Stimulated activated CD8-positive, alpha-beta memory T cell treated with anti-CD3 and anti-CD28 coated beads, Interleukin-7, amount 100 ng/mL, for 4 hours (primary cell): ENCODE measurements around the gene DNAJC1.
"Not testable (repeated sequence)": the region's sequence is repeated elsewhere in the genome, so short reads cannot be mapped to it uniquely, and the experiment has no call there.

Source experiments
- DNase-seq, 2 donors: peaks; one replicate each; pipeline ENCODE4 v3.0.0-alpha.2; 2020; ENCODE audit warnings: low read depth in 2 of 2

DNAJC1 gene

GRCh38 chr10:21726601-21727225 lies 276.8 kb downstream of the DNAJC1 start:
- no peak for DNase-seq

- peak in 1 of 2 donors; percentile 8 for DNase-seq
Measured at GRCh38 chr10:21724687-21725367, 278.7 kb downstream of the DNAJC1 start.

GRCh38 chr10:21724020-21724589 lies 279.4 kb downstream of the DNAJC1 start:
- no peak for DNase-seq

GRCh38 chr10:21722209-21722608 lies 281.3 kb downstream of the DNAJC1 start:
- no peak for DNase-seq

- DNase-seq: no peak
Measured at GRCh38 chr10:21721000-21721665, 282.4 kb downstream of the DNAJC1 start.

GRCh38 chr10:21720090-21720489 lies 283.4 kb downstream of the DNAJC1 start:
- DNase-seq: no peak

- no peak for DNase-seq
Measured at GRCh38 chr10:21719502-21719901, 284.0 kb downstream of the DNAJC1 start.

GRCh38 chr10:21717437-21718054 lies 286.0 kb downstream of the DNAJC1 start:
- not testable (repeated sequence) for DNase-seq

GRCh38 chr10:21715531-21716195 lies 287.9 kb downstream of the DNAJC1 start:
- no peak for DNase-seq

- DNase-seq: no peak
Measured at GRCh38 chr10:21712975-21713374, 290.6 kb downstream of the DNAJC1 start.

GRCh38 chr10:21707498-21707897 lies 296.0 kb downstream of the DNAJC1 start:
- no peak for DNase-seq
